Head of caudate nucleus (tissue), 42 donors: ENCODE results near the gene TRHDE.
"Not testable (repeated sequence)": the region's sequence is repeated elsewhere in the genome, so short reads cannot be mapped to it uniquely, and the experiment has no call there.

Source experiments
- DNase-seq, 42 donors: peaks; one replicate each; pipeline versions ENCODE4 v3.0.0 to v3.0.0-alpha.2; 2020 to 2021; ENCODE audit warnings: mixed read lengths in 7 of 42
- intact Hi-C: fragments of 100-400 bp; cut with DNase I; formaldehyde crosslinking; loops from one replicate; pipeline ENCODE4 v1.15.0; 2022

TRHDE gene

GRCh38 chr12:72485017-72485701 lies 213.0 kb downstream of the TRHDE start:
- intact Hi-C loops = no loop called here
- DNase-seq = no peak

- intact Hi-C loops = no loop called here
- DNase-seq = no peak
These were observed 219.3 kb downstream of the TRHDE start for GRCh38 chr12:72491426-72491825.

- intact Hi-C loops = no loop called here
- no peak for DNase-seq
These were observed 221.2 kb downstream of the TRHDE start for GRCh38 chr12:72493407-72493806.

DNA sequence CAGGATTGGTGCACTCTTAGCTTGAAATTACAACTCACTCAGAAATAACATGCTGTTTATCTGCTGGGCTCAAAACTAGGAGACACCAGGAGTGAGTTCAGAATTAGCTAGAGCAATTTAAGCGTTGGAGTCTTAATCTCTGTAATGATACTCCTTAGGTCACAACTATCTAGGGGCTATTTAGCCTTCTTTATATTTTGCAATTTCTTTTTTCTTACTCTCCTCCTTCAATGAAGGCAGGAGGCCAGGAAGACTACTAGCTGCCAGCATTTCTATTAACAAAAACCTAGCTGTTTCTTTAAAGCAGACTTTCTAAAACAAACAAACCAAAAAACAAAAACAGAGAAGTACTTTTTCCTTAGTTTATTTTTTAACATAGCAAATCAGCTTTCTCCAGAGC lies 226.2 kb downstream of the TRHDE start:
- intact Hi-C loops = no loop called here
- DNase-seq = no peak

DNA sequence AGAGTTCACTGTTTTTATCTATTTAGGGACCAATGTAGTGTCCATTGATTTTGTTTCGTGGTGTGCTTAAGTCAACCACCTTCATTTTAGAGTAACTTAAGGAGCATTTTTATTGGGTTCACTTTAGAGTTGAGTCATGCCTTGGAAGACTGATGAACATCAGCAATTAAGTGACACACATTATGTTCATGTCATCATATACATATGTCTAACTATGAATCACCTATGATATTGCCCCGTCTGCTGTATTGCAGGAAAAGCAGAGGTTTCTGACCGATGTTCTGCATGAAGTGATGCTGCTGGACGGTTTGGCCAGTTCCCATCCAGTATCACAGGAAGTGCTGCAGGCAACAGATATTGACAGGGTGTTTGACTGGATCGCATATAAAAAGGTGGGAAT lies 227.1 kb downstream of the TRHDE start:
- DNase-seq = no peak
- intact Hi-C loops = no loop called here

- intact Hi-C loops = no loop called here
- DNase-seq = no peak
These were observed 230.4 kb downstream of the TRHDE start for GRCh38 chr12:72502546-72502945.

- DNase-seq = no peak
- intact Hi-C loops = no loop called here
These were observed 233.1 kb downstream of the TRHDE start for GRCh38 chr12:72505227-72505626.

DNA sequence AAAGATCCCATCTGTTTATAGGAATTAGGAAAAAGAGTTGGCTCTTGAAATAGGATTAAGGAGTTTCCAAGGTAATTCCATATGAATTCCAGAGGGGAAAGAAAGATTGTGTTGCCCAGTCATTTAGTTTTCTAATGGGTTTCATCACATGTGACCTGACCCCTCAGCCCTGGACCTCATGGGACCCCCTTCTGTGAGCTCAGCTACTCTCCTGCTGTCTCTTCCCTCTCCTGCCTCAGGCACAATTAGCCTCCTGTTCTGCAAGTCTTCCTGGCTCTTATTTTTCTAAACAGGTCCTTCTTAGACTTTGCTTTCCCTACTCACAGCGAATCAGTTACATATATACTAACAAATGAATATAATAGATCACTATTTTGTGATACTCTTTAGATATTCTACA lies 237.7 kb downstream of the TRHDE start:
- no peak for DNase-seq
- intact Hi-C loops = no loop called here

DNA sequence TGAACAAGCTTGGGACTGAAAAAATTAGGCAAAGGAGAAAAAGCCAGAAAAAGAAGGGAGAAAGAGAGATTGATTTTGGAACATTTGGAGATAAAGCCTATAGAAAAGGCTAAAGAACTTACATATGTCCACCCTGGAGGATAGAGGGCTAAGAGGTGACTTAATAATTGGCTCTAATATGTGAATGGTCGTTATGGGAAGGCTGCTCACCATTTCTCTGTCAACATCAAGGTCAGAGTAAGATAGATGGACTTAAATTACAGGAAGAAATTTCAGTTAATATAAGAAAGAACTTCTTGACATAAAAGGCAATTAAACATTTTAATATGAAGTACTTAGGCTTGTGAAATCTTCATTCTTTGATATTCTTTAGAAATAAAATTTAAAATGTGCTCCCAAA lies 238.6 kb downstream of the TRHDE start:
- intact Hi-C loops = no loop called here
- DNase-seq = no peak

GRCh38 chr12:72511498-72511897 lies 239.3 kb downstream of the TRHDE start:
- intact Hi-C loops = no loop called here
- DNase-seq = no peak

GRCh38 chr12:72511906-72512305 lies 239.7 kb downstream of the TRHDE start:
- intact Hi-C loops = no loop called here

GRCh38 chr12:72520044-72520678 lies 248.0 kb downstream of the TRHDE start:
- intact Hi-C loops, DNase-seq: not testable (repeated sequence)

More at GRCh38 chr12:72511906-72512305, 239.7 kb downstream of the TRHDE start:
- DNase-seq = no peak

GRCh38 chr12:72521326-72521725 lies 249.2 kb downstream of the TRHDE start:
- no peak for DNase-seq
- intact Hi-C loops = no loop called here

GRCh38 chr12:72522411-72522810 lies 250.2 kb downstream of the TRHDE start:
- DNase-seq = no peak
- intact Hi-C loops = no loop called here

GRCh38 chr12:72523754-72524153 lies 251.6 kb downstream of the TRHDE start:
- DNase-seq = no peak
- intact Hi-C loops = no loop called here

DNA sequence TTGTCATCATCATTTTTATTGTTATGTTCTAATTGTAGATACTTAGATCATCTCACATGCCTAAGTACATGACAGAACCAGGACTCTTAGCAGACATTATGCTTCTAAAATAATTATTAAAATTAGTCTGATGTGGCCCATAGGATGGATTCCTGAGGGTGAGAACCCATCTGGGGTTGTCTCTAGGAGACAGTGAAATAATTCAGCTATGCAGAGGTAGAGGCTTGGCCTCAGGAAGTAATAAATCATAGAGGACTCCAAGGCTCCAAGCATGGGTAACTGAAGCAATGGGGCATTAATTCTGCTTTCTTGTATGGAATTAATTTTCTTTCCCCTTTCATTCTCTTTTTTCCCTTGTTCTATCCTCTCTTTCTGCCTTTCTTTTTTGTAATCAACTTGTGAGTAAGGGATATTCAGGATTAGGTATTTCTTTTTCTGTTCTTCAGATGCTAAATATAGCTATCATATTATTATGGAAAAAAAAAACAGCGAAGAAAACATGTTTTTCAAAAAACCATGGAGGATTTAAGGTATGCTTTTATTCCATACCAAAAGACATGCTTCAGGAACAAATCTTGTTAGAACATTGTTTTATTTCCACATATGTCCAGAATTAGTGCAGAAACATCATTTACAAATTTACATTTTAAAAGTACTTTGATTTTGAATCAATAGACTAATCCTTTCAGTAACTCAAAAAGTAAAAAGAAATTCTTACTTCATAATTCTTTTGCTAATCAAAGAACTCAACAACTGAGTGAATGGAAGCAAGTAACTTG lies 263.2 kb downstream of the TRHDE start:
- intact Hi-C loops = no loop called here
- DNase-seq = no peak

GRCh38 chr12:72540811-72541210 lies 268.6 kb downstream of the TRHDE start:
- no peak for DNase-seq
- intact Hi-C loops = no loop called here

DNA sequence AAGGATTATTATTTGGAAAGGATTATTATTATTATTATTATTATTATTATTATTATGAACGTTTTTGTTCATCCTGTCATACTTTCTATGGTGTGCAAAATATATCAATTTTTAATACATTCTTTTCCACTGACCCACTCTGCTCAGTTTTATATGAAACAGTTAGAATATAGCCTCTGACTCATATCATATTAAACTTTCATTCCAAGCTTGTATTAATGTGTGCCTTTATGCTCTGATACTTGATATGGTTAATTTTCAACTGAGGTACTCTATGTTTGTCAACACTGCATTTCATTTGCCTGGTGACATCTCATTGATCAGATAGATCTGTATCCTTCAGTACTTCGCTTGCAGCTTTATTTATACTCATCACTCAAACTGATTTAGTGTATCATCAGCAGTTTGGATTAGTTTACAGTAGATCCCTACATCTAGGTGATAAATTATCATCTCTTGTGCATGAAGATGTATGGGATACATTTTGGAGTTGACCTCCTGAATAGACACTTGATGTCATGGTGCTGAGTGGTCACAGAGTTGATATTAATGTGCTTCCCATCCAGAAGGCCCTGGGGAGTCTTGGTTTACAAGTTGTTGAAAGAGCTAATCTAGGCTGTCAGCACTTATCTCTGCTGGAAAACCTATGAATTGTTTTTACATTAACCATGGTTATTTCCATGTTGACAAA lies 271.8 kb downstream of the TRHDE start:
- no peak for DNase-seq
- intact Hi-C loops = no loop called here

- intact Hi-C loops = no loop called here
- no peak for DNase-seq
These were observed 273.9 kb downstream of the TRHDE start for GRCh38 chr12:72546106-72546505.

DNA sequence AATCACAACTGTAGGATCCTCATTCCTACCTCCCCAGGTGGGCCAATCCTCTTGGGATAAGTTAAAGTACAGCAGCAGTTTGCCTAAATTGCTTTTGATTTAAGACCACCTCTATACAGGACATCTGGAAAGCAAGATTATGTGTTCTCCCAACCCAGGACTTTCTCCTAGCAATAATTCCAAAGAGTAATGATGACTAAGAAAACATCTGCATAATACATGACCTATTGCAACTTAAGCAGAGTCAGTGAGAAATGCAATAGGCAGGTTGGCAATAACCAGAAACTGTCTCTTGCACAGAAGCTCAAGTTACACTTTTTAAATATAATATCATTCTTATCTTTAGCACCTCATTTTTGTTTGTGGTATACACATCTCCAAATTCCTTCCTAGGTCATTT lies 275.4 kb downstream of the TRHDE start:
- no peak for DNase-seq
- intact Hi-C loops = no loop called here
